Neural cell (in vitro differentiated cells): ENCODE data around the gene PLA2G2D. TPM values are rescaled to one million over a fixed set of nuclear protein-coding genes. Genes with fewer than 3 reads are reported as not detected.
"Not testable (repeated sequence)": the region's sequence is repeated elsewhere in the genome, so short reads cannot be mapped to it uniquely, and the experiment has no call there.

ENCODE experiments used
- H2AFZ ChIP-seq: fragments of 200-600, 300-800 bp; sonication (generic), shearing (Covaris generic); 2 replicates; pipeline ENCODE4 v1.6.0; 2014; ENCODE audit warnings: low read depth, mild to moderate bottlenecking, antibody characterized with exemption, low read length, moderate library complexity
- H3F3A ChIP-seq: fragments of 200-600 bp; shearing (Covaris generic); 2 replicates; pipeline ENCODE4 v1.6.1; 2016; ENCODE audit warnings: mild to moderate bottlenecking, moderate library complexity, mixed read lengths, antibody characterized with exemption, low read length; ENCODE audit not compliant: insufficient read depth, poor library complexity, severe bottlenecking
- H3K27ac ChIP-seq: fragments of 200-600, 300-800 bp; sonication (generic), shearing (Covaris generic); 2 replicates; pipeline ENCODE4 v1.5.1; 2014; ENCODE audit warnings: mild to moderate bottlenecking, low read length, moderate library complexity
- H3K27me3 ChIP-seq: fragments of 300-800, 200-600 bp; sonication (generic), shearing (Covaris generic); 2 replicates; pipeline ENCODE4 v1.6.0; 2014; ENCODE audit warnings: mild to moderate bottlenecking, low read depth, low read length, moderate library complexity; ENCODE audit not compliant: insufficient read depth
- H3K36me3 ChIP-seq: fragments of 300-800, 200-600 bp; sonication (generic), shearing (Covaris generic); 2 replicates; pipeline ENCODE4 v1.5.1; 2014; ENCODE audit warnings: mild to moderate bottlenecking, antibody characterized with exemption, low read length, moderate library complexity; ENCODE audit not compliant: insufficient read depth
- H3K4me2 ChIP-seq: fragments of 300-800, 200-600 bp; sonication (generic), shearing (Covaris generic); 2 replicates; pipeline ENCODE4 v1.6.0; 2014; ENCODE audit warnings: mild to moderate bottlenecking, low read length
- H3K4me3 ChIP-seq: fragments of 300-800, 200-600 bp; sonication (generic), shearing (Covaris generic); 2 replicates; pipeline ENCODE4 v1.5.1; 2014; ENCODE audit warnings: mild to moderate bottlenecking, low read length, moderate library complexity
- H3K79me2 ChIP-seq: fragments of 200-600 bp; shearing (Covaris generic); replicated peaks from 2 replicates; pipeline ENCODE4 v1.6.0; 2014; ENCODE audit warnings: mild to moderate bottlenecking, low read length, moderate library complexity; ENCODE audit not compliant: insufficient read depth
- H3K9ac ChIP-seq: fragments of 300-800, 200-600 bp; sonication (generic), shearing (Covaris generic); 2 replicates; pipeline ENCODE4 v1.6.1; 2016; ENCODE audit warnings: mild to moderate bottlenecking, low read length, mixed read lengths
- H3K9me2 ChIP-seq: fragments of 200-600 bp; shearing (Covaris generic); 2 replicates; pipeline ENCODE4 v1.6.1; 2016; ENCODE audit warnings: mild to moderate bottlenecking, low read length, mixed read lengths; ENCODE audit not compliant: insufficient read depth
- H3K9me3 ChIP-seq: fragments of 200-600, 300-800 bp; sonication (generic), shearing (Covaris generic); 2 replicates; pipeline ENCODE4 v1.6.1; 2016; ENCODE audit warnings: mild to moderate bottlenecking, mixed run types, low read length, moderate library complexity, mixed read lengths
- H4K20me1 ChIP-seq: fragments of 200-600 bp; shearing (Covaris generic); 2 replicates; pipeline ENCODE4 v1.6.1; 2016; ENCODE audit warnings: mild to moderate bottlenecking, mixed run types; ENCODE audit not compliant: insufficient read depth
- EP300 ChIP-seq: fragments of 450-650 bp; conservative IDR thresholded peaks from 2 replicates; pipeline ENCODE4 v1.6.1; 2014; ENCODE audit warnings: antibody characterized with exemption, mild to moderate bottlenecking, moderate library complexity; ENCODE audit not compliant: poor library complexity, severe bottlenecking
- EZH2 ChIP-seq: fragments of 200-600, 300-800 bp; shearing (Covaris generic), sonication (generic); IDR thresholded peaks from 2 replicates; pipeline ENCODE4 v1.6.1; 2014; ENCODE audit warnings: antibody characterized with exemption, low read length, borderline replicate concordance, mild to moderate bottlenecking; ENCODE audit not compliant: insufficient read depth, poor library complexity, severe bottlenecking
- MXI1 ChIP-seq: fragments of 450-650 bp; conservative IDR thresholded peaks from 2 replicates; pipeline ENCODE4 v1.6.1; 2014; ENCODE audit warnings: antibody characterized with exemption, mild to moderate bottlenecking; ENCODE audit not compliant: poor library complexity, severe bottlenecking
- POLR2AphosphoS5 ChIP-seq: IDR thresholded peaks from 2 replicates; pipeline ENCODE4 v1.6.1; 2012
- RAD21 ChIP-seq: fragments of 450-650 bp; conservative IDR thresholded peaks from 2 replicates; pipeline ENCODE4 v1.6.1; 2014; ENCODE audit warnings: antibody characterized with exemption, mild to moderate bottlenecking, moderate library complexity
- SMC3 ChIP-seq: fragments of 450-650 bp; conservative IDR thresholded peaks from 2 replicates; pipeline ENCODE4 v1.6.1; 2014; ENCODE audit warnings: antibody characterized with exemption, mild to moderate bottlenecking, moderate library complexity; ENCODE audit not compliant: poor library complexity
- TAF1 ChIP-seq: IDR thresholded peaks from 2 replicates; pipeline ENCODE4 v1.6.1; 2012; ENCODE audit warnings: low read depth
- polyA plus RNA-seq: library from polyadenylated mRNA; depleted of rRNA; stranded (reverse); fragments of >200 nt; gene quantifications from 2 replicates; pipeline ENCODE4 v1.2.3, GENCODE V29; 2014
- TF ChIP-seq, protein P1 (sequence below): fragments of 450-650 bp; IDR thresholded peaks from 2 replicates; pipeline ENCODE4 v1.5.1; 2014; ENCODE audit warnings: antibody characterized with exemption, mild to moderate bottlenecking, moderate library complexity; ENCODE audit not compliant: poor library complexity, severe bottlenecking
- TF ChIP-seq, protein P2 (sequence below): IDR thresholded peaks from 2 replicates; pipeline ENCODE4 v1.6.1; 2012; ENCODE audit warnings: borderline replicate concordance

The PLA2G2D gene
- polyA plus RNA-seq, 1 donor from 2014 or later, result not detected

DNA sequence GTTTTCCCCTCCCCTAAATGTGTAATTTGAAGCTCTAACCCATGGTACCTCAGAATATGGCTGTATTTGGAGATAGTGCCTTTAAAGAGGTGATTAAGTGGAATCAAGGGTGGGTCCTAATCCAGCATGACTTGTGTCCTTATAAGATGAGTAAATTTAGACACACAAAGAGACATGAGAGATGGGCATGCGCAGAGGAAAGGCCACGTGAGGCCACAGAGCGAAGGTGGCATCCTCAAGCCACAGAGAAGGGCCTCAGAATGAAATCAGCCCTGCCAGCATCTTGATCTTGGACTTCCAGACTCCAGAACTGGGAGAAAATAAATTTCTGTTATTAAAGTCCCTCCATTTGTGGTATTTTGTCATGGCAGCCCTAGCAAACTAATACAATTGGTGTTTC lies 16.9 kb upstream of the PLA2G2D start (continued):
- no peak for TF ChIP-seq MXI1

DNA sequence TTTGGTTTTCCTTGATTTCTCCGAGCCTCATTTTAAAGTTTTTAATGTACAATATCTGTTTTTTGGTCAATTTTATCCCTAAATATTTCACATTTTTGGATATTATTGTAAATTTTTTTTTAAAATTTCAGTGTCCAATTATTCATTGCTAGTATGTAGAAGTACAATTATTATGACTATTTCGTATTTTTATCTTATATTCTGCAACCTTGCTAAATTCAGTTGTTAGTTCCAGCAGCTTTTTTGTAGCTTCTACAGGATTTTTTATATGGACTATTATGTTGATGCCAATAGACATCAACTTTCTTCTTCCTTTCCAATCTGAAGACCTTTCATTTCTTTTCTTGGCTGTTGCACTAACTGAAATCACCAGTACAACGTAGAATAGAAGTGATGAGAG lies 15.7 kb upstream of the PLA2G2D start:
- Histone ChIP-seq H3K27ac (no peak overlapping the region), H3K4me3 (no peak overlapping the region), H3K4me2 (no peak overlapping the region), H3K9me2 (no peaks in the 10 kb centered on the region), H2AFZ (no peak overlapping the region), H3K36me3 (no peaks in the 10 kb centered on the region), H3K27me3 (no peaks in the 10 kb centered on the region), H4K20me1 (no peaks in the 10 kb centered on the region), H3K79me2 (no peaks in the 10 kb centered on the region), H3F3A (no peaks in the 10 kb centered on the region), H3K9ac (no peak overlapping the region), H3K9me3 (no peaks in the 10 kb centered on the region)
- TF ChIP-seq POLR2AphosphoS5 (no peak), TAF1 (no peak), SMC3 (no peak), RAD21 (no peak), MXI1 (no peak), EZH2 (no peak), EP300 (no peak)
- TF ChIP-seq, protein P1, sequence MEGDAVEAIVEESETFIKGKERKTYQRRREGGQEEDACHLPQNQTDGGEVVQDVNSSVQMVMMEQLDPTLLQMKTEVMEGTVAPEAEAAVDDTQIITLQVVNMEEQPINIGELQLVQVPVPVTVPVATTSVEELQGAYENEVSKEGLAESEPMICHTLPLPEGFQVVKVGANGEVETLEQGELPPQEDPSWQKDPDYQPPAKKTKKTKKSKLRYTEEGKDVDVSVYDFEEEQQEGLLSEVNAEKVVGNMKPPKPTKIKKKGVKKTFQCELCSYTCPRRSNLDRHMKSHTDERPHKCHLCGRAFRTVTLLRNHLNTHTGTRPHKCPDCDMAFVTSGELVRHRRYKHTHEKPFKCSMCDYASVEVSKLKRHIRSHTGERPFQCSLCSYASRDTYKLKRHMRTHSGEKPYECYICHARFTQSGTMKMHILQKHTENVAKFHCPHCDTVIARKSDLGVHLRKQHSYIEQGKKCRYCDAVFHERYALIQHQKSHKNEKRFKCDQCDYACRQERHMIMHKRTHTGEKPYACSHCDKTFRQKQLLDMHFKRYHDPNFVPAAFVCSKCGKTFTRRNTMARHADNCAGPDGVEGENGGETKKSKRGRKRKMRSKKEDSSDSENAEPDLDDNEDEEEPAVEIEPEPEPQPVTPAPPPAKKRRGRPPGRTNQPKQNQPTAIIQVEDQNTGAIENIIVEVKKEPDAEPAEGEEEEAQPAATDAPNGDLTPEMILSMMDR, result no peak
- TF ChIP-seq, protein P2, sequence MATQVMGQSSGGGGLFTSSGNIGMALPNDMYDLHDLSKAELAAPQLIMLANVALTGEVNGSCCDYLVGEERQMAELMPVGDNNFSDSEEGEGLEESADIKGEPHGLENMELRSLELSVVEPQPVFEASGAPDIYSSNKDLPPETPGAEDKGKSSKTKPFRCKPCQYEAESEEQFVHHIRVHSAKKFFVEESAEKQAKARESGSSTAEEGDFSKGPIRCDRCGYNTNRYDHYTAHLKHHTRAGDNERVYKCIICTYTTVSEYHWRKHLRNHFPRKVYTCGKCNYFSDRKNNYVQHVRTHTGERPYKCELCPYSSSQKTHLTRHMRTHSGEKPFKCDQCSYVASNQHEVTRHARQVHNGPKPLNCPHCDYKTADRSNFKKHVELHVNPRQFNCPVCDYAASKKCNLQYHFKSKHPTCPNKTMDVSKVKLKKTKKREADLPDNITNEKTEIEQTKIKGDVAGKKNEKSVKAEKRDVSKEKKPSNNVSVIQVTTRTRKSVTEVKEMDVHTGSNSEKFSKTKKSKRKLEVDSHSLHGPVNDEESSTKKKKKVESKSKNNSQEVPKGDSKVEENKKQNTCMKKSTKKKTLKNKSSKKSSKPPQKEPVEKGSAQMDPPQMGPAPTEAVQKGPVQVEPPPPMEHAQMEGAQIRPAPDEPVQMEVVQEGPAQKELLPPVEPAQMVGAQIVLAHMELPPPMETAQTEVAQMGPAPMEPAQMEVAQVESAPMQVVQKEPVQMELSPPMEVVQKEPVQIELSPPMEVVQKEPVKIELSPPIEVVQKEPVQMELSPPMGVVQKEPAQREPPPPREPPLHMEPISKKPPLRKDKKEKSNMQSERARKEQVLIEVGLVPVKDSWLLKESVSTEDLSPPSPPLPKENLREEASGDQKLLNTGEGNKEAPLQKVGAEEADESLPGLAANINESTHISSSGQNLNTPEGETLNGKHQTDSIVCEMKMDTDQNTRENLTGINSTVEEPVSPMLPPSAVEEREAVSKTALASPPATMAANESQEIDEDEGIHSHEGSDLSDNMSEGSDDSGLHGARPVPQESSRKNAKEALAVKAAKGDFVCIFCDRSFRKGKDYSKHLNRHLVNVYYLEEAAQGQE, result no peak

DNA sequence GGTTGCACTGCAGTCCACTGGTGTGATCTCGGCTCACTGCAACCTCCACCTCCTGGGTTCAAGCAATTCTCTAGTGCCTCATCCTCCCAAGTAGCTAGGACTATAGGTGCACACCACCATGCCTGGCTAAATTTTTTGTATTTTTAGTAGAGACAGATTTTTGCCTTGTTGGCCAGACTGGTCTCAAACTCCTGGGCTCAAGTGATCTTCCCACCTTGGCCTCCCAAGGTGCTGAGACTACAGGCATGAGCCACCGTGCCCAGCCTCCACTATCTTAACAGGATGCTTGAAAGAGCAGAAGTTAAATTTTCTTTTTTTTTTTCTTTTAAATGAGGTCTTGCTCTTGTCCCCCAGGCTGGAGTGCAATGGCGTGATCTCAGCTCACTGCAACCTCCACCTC lies 11.2 kb upstream of the PLA2G2D start:
- H3F3A ChIP-seq, H3K4me2 ChIP-seq, H4K20me1 ChIP-seq, H3K9ac ChIP-seq, H3K9me3 ChIP-seq, H3K9me2 ChIP-seq, H3K27ac ChIP-seq, H2AFZ ChIP-seq, H3K27me3 ChIP-seq, H3K79me2 ChIP-seq, H3K4me3 ChIP-seq, H3K36me3 ChIP-seq: not testable (repeated sequence)
